HL-60 (cell line): ENCODE results near the gene BICD2.

Source experiments
- DNase-seq, 2 experiments: peaks; one replicate each; pipeline ENCODE4 v3.0.0-alpha.2; 2010 to 2020; ENCODE audit warnings: low read depth in 1 of 2, low spot score in 1 of 2
- H3K27ac ChIP-seq: fragments of 250-450 bp; sonication (Bioruptor Pico); replicated peaks from 2 replicates; pipeline ENCODE4 v1.5.1; 2020; ENCODE audit warnings: mild to moderate bottlenecking, moderate library complexity
- H3K27me3 ChIP-seq: fragments of 250-450 bp; sonication (Bioruptor Pico); 2 replicates; pipeline ENCODE4 v1.5.1; 2021; ENCODE audit warnings: mild to moderate bottlenecking, moderate library complexity; ENCODE audit not compliant: insufficient read depth, poor library complexity, severe bottlenecking
- H3K4me3 ChIP-seq: replicated peaks from 2 replicates; pipeline ENCODE4 v1.5.1; 2011; ENCODE audit warnings: mild to moderate bottlenecking, control low read depth, low read length; ENCODE audit not compliant: insufficient read depth
- CTCF ChIP-seq: IDR thresholded peaks from one replicate; pipeline ENCODE4 v1.5.1; 2011; ENCODE audit warnings: low read length, control low read depth, inconsistent platforms; ENCODE audit not compliant: insufficient read depth
- GABPA ChIP-seq: IDR thresholded peaks from 2 replicates; pipeline ENCODE4 v1.6.1; 2012; ENCODE audit warnings: low read depth
- POLR2AphosphoS5 ChIP-seq: IDR thresholded peaks from 2 replicates; pipeline ENCODE4 v1.6.1; 2012; ENCODE audit warnings: low read depth
- REST ChIP-seq: IDR thresholded peaks from 2 replicates; pipeline ENCODE4 v1.6.1; 2012; ENCODE audit warnings: low read depth; ENCODE audit not compliant: insufficient replicate concordance
- SPI1 ChIP-seq: IDR thresholded peaks from 2 replicates; pipeline ENCODE4 v1.6.1; 2012; ENCODE audit warnings: low read depth, mild to moderate bottlenecking, borderline replicate concordance

The BICD2 gene

GRCh38 chr9:92739346-92739970, 25.2 kb downstream of the BICD2 start:
- peak in 1 of 2 experiments; percentile 43 for DNase-seq
- TF ChIP-seq REST, result no peak
- TF ChIP-seq GABPA, result no peak
- no peak for TF ChIP-seq SPI1
- no peak for TF ChIP-seq CTCF
- no peak for TF ChIP-seq POLR2AphosphoS5
- H3K27ac ChIP-seq, result peak overlapping the region; percentile 77
- H3K4me3 ChIP-seq, result no peak overlapping the region
- no peaks in the 10 kb centered on the region for H3K27me3 ChIP-seq

GRCh38 chr9:92738661-92739081, 26.0 kb downstream of the BICD2 start:
- no peak for DNase-seq
- Histone ChIP-seq H3K27ac (no peak overlapping the region), H3K27me3 (no peaks in the 10 kb centered on the region), H3K4me3 (no peak overlapping the region)
- no peak for TF ChIP-seq CTCF
- no peak for TF ChIP-seq GABPA
- TF ChIP-seq POLR2AphosphoS5, result no peak
- no peak for TF ChIP-seq SPI1
- TF ChIP-seq REST, result no peak

GRCh38 chr9:92737611-92738299, 26.9 kb downstream of the BICD2 start:
- no peak for TF ChIP-seq POLR2AphosphoS5
- no peak for TF ChIP-seq SPI1
- no peak for TF ChIP-seq REST
- no peak for TF ChIP-seq CTCF
- no peak for TF ChIP-seq GABPA
- Histone ChIP-seq H3K27me3 (no peaks in the 10 kb centered on the region), H3K27ac (no peak overlapping the region), H3K4me3 (no peak overlapping the region)
- no peak for DNase-seq
